Lung (tissue), 12 donors: Measurements from ENCODE around the gene IER3. TPM values are rescaled to one million over a fixed set of nuclear protein-coding genes. Genes with fewer than 3 reads are reported as not detected.

ENCODE experiments used
- ATAC-seq: fragments of 200-7000 bp; cut with Tn5 transposase; one replicate; pipeline ENCODE4 v1.9.1; 2020; ENCODE audit warnings: moderate number of reproducible peaks; ENCODE audit not compliant: insufficient read depth, low FRiP score
- DNase-seq, 3 donors: peaks; one replicate each; pipeline ENCODE4 v3.0.0-alpha.2; 2013 to 2017
- H3K27ac ChIP-seq, 2 donors: one replicate each; pipeline ENCODE4 v1.5.1; 2013; ENCODE audit warnings: mild to moderate bottlenecking in 2 of 2, moderate library complexity in 2 of 2, control low read depth in 1 of 2, inconsistent platforms in 1 of 2, low read depth in 1 of 2, low read length in 1 of 2
- H3K27me3 ChIP-seq, 3 donors: one replicate each; pipeline ENCODE4 v1.5.1; 2013; ENCODE audit warnings: low read length in 2 of 3; ENCODE audit not compliant: control insufficient read depth in 3 of 3, insufficient read depth in 3 of 3
- H3K36me3 ChIP-seq, 4 donors: one replicate each; pipeline ENCODE4 v1.5.1; 2013; ENCODE audit warnings: low read length in 4 of 4, mild to moderate bottlenecking in 1 of 4, moderate library complexity in 1 of 4; ENCODE audit not compliant: control insufficient read depth in 4 of 4, insufficient read depth in 4 of 4
- H3K4me1 ChIP-seq, 5 donors: one replicate each; pipeline ENCODE4 v1.5.1; 2013; ENCODE audit warnings: low read length in 5 of 5, mild to moderate bottlenecking in 2 of 5, moderate library complexity in 1 of 5; ENCODE audit not compliant: control insufficient read depth in 5 of 5, insufficient read depth in 5 of 5
- H3K4me3 ChIP-seq: one replicate; pipeline ENCODE4 v1.5.1; 2013; ENCODE audit warnings: mild to moderate bottlenecking, control low read depth, moderate library complexity
- H3K9ac ChIP-seq, 2 donors: one replicate each; pipeline ENCODE4 v1.5.1; 2013; ENCODE audit warnings: low read length in 2 of 2, control low read depth in 1 of 2; ENCODE audit not compliant: insufficient read depth in 1 of 2
- H3K9me3 ChIP-seq, 4 donors: one replicate each; pipeline ENCODE4 v1.5.1; 2013; ENCODE audit warnings: low read length in 3 of 4, mild to moderate bottlenecking in 1 of 4, moderate library complexity in 1 of 4; ENCODE audit not compliant: control insufficient read depth in 4 of 4, insufficient read depth in 3 of 4
- WGBS, 2 donors: extraction: QIAGEN DNeasy Blood & Tissue Kit; methylation state at CpG; one replicate each; pipeline ENCODE4 v1.1.7; 2013; 5-methylcytosine and 5-hydroxymethylcytosine counted together
- polyA plus RNA-seq, 2 donors: library from polyadenylated mRNA; stranded (reverse); fragments of 200-250 nt; gene quantifications; one replicate each; pipeline ENCODE4 v1.2.1, GENCODE V29; 2013
- total RNA-seq, 2 donors: library from RNA; depleted of rRNA in 1 of 2; stranded (reverse); fragments of >200 nt in 1 of 2; gene quantifications; one replicate each; pipeline ENCODE4 v1.2.1, GENCODE V29; 2014 to 2021
- TF ChIP-seq, protein P1 (sequence below): IDR thresholded peaks from 2 replicates; pipeline ENCODE4 v1.5.1; 2012; ENCODE audit warnings: mild to moderate bottlenecking; ENCODE audit errors: control extremely low read depth, extremely low read depth
- donor health status: control.
- donor health status: control.
- donor health status: Bipolar disorder and iron deficiency.
- donor health status: healthy.
- donor health status: DM: yes; HTN: yes; CAD: no.

Gene IER3
- total and polyA plus RNA-seq, 4 donors, result 16.7 to 302 (median 67.6) TPM

GRCh38 chr6:30717129-30717844, 27.1 kb downstream of the IER3 start, which contains the start of gene MDC1:
Gene MDC1 (minus strand): TSS chr6:30717281. CDS start chr6:30715175, 2,106 bp downstream.
- H3K36me3 ChIP-seq, result peaks cover 12 to 29% (median 18%) of the 10 kb centered on the region in 4 donors
- H3K9ac ChIP-seq, result peak within 1 kb of the TSS; percentile 50 to 97
- no peaks in the 10 kb centered on the region for H3K9me3 ChIP-seq
- TF ChIP-seq, protein P1, sequence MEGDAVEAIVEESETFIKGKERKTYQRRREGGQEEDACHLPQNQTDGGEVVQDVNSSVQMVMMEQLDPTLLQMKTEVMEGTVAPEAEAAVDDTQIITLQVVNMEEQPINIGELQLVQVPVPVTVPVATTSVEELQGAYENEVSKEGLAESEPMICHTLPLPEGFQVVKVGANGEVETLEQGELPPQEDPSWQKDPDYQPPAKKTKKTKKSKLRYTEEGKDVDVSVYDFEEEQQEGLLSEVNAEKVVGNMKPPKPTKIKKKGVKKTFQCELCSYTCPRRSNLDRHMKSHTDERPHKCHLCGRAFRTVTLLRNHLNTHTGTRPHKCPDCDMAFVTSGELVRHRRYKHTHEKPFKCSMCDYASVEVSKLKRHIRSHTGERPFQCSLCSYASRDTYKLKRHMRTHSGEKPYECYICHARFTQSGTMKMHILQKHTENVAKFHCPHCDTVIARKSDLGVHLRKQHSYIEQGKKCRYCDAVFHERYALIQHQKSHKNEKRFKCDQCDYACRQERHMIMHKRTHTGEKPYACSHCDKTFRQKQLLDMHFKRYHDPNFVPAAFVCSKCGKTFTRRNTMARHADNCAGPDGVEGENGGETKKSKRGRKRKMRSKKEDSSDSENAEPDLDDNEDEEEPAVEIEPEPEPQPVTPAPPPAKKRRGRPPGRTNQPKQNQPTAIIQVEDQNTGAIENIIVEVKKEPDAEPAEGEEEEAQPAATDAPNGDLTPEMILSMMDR, result peak; percentile 6
- no peaks in the 10 kb centered on the region for H3K27me3 ChIP-seq
- ATAC-seq (peak; percentile 80), DNase-seq (peak; percentile 100)
- H3K4me1 ChIP-seq, result peaks cover 0 to 26% (median 4%) of the 10 kb centered on the region in 5 donors
- peak within 1 kb of the TSS; percentile 51 for H3K4me3 ChIP-seq
- 0% methylated on average over 48 of the region's 48 CpGs for WGBS, 2 donors
- peak within 1 kb of the TSS; percentile 88 to 95 for H3K27ac ChIP-seq

DNA sequence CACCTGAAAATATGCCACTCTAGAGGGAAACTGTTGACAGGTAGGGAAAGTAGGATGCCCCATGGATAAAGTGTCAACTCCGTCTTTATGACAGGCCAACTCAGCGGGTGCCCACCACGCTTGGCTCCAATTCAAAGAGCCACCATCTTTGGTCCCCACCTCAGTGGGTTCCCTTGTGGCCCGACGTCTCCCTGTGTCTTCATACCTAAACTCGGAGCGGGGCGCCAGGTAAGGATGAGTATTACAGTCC, 27.5 kb downstream of the IER3 start:
- ATAC-seq (no peak), DNase-seq (no peak)
- peak overlapping the region; percentile 50 to 72 for H3K9ac ChIP-seq
- no peaks in the 10 kb centered on the region for H3K27me3 ChIP-seq
- H3K36me3 ChIP-seq, result peaks cover 14 to 31% (median 21%) of the 10 kb centered on the region in 4 donors
- H3K27ac ChIP-seq, result peak overlapping the region; percentile 85 to 95
- H3K4me1 ChIP-seq, result peaks cover 0 to 21% (median 4%) of the 10 kb centered on the region in 5 donors
- TF ChIP-seq, protein P1, result no peak
- 1 to 2% methylated on average over 8 of the region's 8 CpGs for WGBS, 2 donors
- no peaks in the 10 kb centered on the region for H3K9me3 ChIP-seq
- peak overlapping the region; percentile 51 for H3K4me3 ChIP-seq

DNA sequence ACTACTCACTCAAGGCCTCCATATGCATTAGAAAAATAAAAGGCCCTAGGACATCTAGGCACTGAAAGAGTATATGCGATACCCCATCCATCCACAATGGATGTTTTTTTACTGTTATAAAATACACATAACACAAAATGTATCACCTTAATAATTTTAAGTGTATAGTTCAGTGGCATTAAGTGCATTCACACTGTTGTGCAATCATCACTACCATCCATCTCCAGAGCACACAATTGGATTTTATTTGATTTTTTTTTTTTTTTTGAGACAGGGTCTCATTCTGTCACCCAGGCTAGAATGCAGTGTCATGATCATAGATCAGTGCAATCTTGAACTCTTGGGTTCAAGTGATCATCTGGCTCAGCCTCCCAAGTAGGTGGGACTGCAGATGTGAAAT, 30.1 kb downstream of the IER3 start:
- Histone ChIP-seq H3K9ac (no peak overlapping the region), H3K9me3 (no peaks in the 10 kb centered on the region), H3K36me3 (peaks cover 24 to 41% (median 29%) of the 10 kb centered on the region in 4 donors), H3K4me3 (no peak overlapping the region), H3K27me3 (no peaks in the 10 kb centered on the region), H3K27ac (no peak overlapping the region), H3K4me1 (peaks cover 0 to 16% (median 4%) of the 10 kb centered on the region in 5 donors)
- TF ChIP-seq, protein P1, result no peak
- ATAC-seq (no peak), DNase-seq (no peak)
- 94 to 95% methylated on average over 1 of the region's 1 CpG for WGBS, 2 donors
